Adrenal gland (tissue), 12 donors: ENCODE measurements around the gene ANKRD33. TPM values are rescaled to one million over a fixed set of nuclear protein-coding genes. Genes with fewer than 3 reads are reported as not detected.

Source experiments
- DNase-seq, 7 donors: peaks; one replicate each; pipeline ENCODE4 v3.0.0-alpha.2; 2019 to 2020
- H3K27ac ChIP-seq, 5 donors: fragments of 200-600 bp; sonication (generic) in 4 of 5; 1 replicate in 3 of 5; 2 replicates in 2 of 5; pipeline versions ENCODE4 v1.5.1 to v1.8.0; 2016 to 2020; ENCODE audit warnings: mild to moderate bottlenecking in 1 of 5
- H3K27me3 ChIP-seq: fragments of 200-600 bp; 2 replicates; pipeline ENCODE4 v1.8.0; 2021
- H3K36me3 ChIP-seq, 2 donors: fragments of 200-600 bp; replicated peaks in 1 of 2; 1 replicate in 1 of 2; 2 replicates in 1 of 2; pipeline versions ENCODE4 v1.5.1 to v1.8.0; 2018 to 2022
- H3K4me1 ChIP-seq, 2 donors: fragments of 200-600 bp; replicated peaks in 1 of 2; 1 replicate in 1 of 2; 2 replicates in 1 of 2; pipeline versions ENCODE4 v1.5.1 to v1.8.0; 2018 to 2021
- H3K4me3 ChIP-seq, 4 donors: fragments of 200-600 bp; sonication (generic) in 3 of 4; one replicate each; pipeline ENCODE4 v1.5.1; 2016 to 2018
- H3K9me3 ChIP-seq, 3 donors: fragments of 200-600 bp; sonication (generic) in 1 of 3; replicated peaks in 1 of 3; 1 replicate in 2 of 3; 2 replicates in 1 of 3; pipeline versions ENCODE4 v1.5.1 to v1.8.0; 2016 to 2021
- CTCF ChIP-seq, 6 experiments: fragments of 450-650 bp in 4 of 6; fragments of 200-600 bp in 2 of 6; sonication (generic) in 1 of 6; IDR thresholded peaks; 1 replicate in 5 of 6; 2 replicates in 1 of 6; pipeline versions ENCODE4 v1.5.1 to v1.8.0; 2016 to 2021; ENCODE audit warnings: antibody characterized with exemption in 6 of 6, mild to moderate bottlenecking in 2 of 6, moderate library complexity in 1 of 6
- POLR2A ChIP-seq, 2 donors: fragments of 450-650 bp; IDR thresholded peaks; one replicate each; pipeline ENCODE4 v1.6.1; 2017; ENCODE audit warnings: antibody characterized with exemption in 2 of 2, mild to moderate bottlenecking in 2 of 2, moderate library complexity in 1 of 2
- WGBS, 4 donors: extraction: QIAGEN DNeasy Blood & Tissue Kit in 2 of 4; methylation state at CpG; one replicate each; pipeline versions ENCODE4 v1.1.5 to v1.1.7; 2013 to 2017; 5-methylcytosine and 5-hydroxymethylcytosine counted together
- intact Hi-C, 2 donors: fragments of 100-400 bp; cut with DNase I; formaldehyde crosslinking; loops; one replicate each; pipeline versions ENCODE4 v1.14.1 to v1.15.0; 2022 to 2023
- polyA plus RNA-seq, 3 donors: library from polyadenylated mRNA; stranded (reverse); fragments of 200-250 nt in 2 of 3; fragments of 350-450 nt in 1 of 3; fragmentation: Illumina TruSeq in 1 of 3; extraction: RNeasy Lipid Tissue Mini Kit (QIAGEN cat#74804) in 1 of 3; gene quantifications; one replicate each; pipeline ENCODE4 v1.2.3, GENCODE V29; 2013 to 2014
- total RNA-seq, 9 donors: library from RNA; depleted of rRNA in 4 of 9; stranded (reverse); fragments of >200 nt in 4 of 9; fragments of 120-200 nt in 1 of 9; fragmentation: NEBNext Ultra II Directional in 1 of 9; extraction: Animal tissue kit (Norgen Biotek cat#: 25700) in 1 of 9; gene quantifications; one replicate each; pipeline versions ENCODE4 v1.1.0 to v1.2.4, GENCODE V29; 2013 to 2023
- donor health status: healthy with polysubstance abuse.
- donor health status: Bipolar disorder and iron deficiency.
- donor health status: DM: yes; HTN: yes; CAD: no.
- donor health status: DM: no; HTN: no; CAD: no.
- donor health status: DM: no; HTN: no; CAD: no.
- donor health status: DM: yes; HTN: yes; CAD: no.

ANKRD33 gene
- total and polyA plus RNA-seq, 12 donors, result 0.06 to 0.41 (median 0.24) TPM; not detected in 9

DNA sequence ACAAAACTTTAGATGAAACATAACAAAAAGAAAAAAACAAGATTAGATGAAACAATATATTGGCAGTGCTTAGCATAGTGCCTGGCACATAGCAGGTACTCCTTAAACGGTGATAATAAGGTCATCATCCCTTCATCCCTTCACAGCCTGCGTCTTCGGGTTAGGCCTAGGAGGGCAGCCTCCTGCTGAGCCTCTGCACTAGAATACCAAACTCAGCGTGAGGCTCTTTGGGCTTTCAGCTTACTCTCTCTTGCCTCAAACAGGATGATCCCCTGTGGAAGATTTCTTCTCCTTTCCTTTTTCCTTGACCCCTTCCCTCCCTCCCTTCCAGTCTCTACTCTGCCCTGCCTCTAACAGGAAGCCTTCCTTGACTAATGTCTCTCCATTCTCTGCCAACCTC lies 25.0 kb upstream of the ANKRD33 start:
- intact Hi-C loops, result no loop called here
- no peak for TF ChIP-seq POLR2A (IDR thresholded peaks at IDR 0.05)
- no peak for TF ChIP-seq CTCF (IDR thresholded peaks at IDR 0.05)
- no peak overlapping the region for H3K4me3 ChIP-seq
- H3K36me3 ChIP-seq, result no peaks in the 10 kb centered on the region
- no peak overlapping the region for H3K27ac ChIP-seq
- H3K27me3 ChIP-seq, result peaks cover 12% of the 10 kb centered on the region
- peaks cover 0 to 9% of the 10 kb centered on the region in 2 donors for H3K4me1 ChIP-seq
- no peak for DNase-seq
- no peaks in the 10 kb centered on the region for H3K9me3 ChIP-seq
- WGBS, 4 donors, result 81 to 95% (median 85%) methylated on average over 4 of the region's 4 CpGs

- H3K27ac ChIP-seq, result no peak overlapping the region
- TF ChIP-seq CTCF (IDR thresholded peaks at IDR 0.05) (no peak), POLR2A (IDR thresholded peaks at IDR 0.05) (no peak)
- DNase-seq, result no peak
- peak overlapping the region in 1 of 4 donors; percentile 41 for H3K4me3 ChIP-seq
- peaks cover 0 to 9% of the 10 kb centered on the region in 2 donors for H3K4me1 ChIP-seq
- H3K27me3 ChIP-seq, result peaks cover 12% of the 10 kb centered on the region
- intact Hi-C loops, result no loop called here
- WGBS, 4 donors, result 49 to 55% (median 52%) methylated on average over 6 to 17 of the region's 17 CpGs
- no peaks in the 10 kb centered on the region for H3K36me3 ChIP-seq
- no peaks in the 10 kb centered on the region for H3K9me3 ChIP-seq
Measured at GRCh38 chr12:51863363-51863932, 24.5 kb upstream of the ANKRD33 start.

GRCh38 chr12:51863933-51864832 lies 23.7 kb upstream of the ANKRD33 start:
- Histone ChIP-seq H3K27me3 (peaks cover 12% of the 10 kb centered on the region), H3K4me1 (peaks cover 4 to 11% of the 10 kb centered on the region in 2 donors), H3K4me3 (peak overlapping the region in 1 of 4 donors; percentile 41), H3K9me3 (no peaks in the 10 kb centered on the region), H3K27ac (no peak overlapping the region), H3K36me3 (no peaks in the 10 kb centered on the region)
- 3 to 29% (median 24%) methylated on average over 5 to 53 of the region's 53 CpGs for WGBS, 4 donors
- TF ChIP-seq POLR2A (IDR thresholded peaks at IDR 0.05), result no peak
- no peak for TF ChIP-seq CTCF (IDR thresholded peaks at IDR 0.05)
- intact Hi-C loops, result no loop called here
- no peak for DNase-seq

- intact Hi-C loops, result no loop called here
- no peak for TF ChIP-seq CTCF (IDR thresholded peaks at IDR 0.05)
- TF ChIP-seq POLR2A (IDR thresholded peaks at IDR 0.05), result no peak
- Histone ChIP-seq H3K4me1 (peaks cover 6 to 15% of the 10 kb centered on the region in 2 donors), H3K27me3 (peaks cover 12% of the 10 kb centered on the region), H3K36me3 (no peaks in the 10 kb centered on the region), H3K27ac (no peak overlapping the region), H3K9me3 (no peaks in the 10 kb centered on the region), H3K4me3 (no peak overlapping the region)
- no peak for DNase-seq
- WGBS, 4 donors, result 78 to 88% (median 83%) methylated on average over 7 to 12 of the region's 12 CpGs
Measured at GRCh38 chr12:51864833-51865670, 22.9 kb upstream of the ANKRD33 start.
